Endothelial cell (in vitro differentiated cells): ENCODE results near the gene MRPS2. TPM values are rescaled to one million over a fixed set of nuclear protein-coding genes. Genes with fewer than 3 reads are reported as not detected.
"Not testable (repeated sequence)": the region's sequence is repeated elsewhere in the genome, so short reads cannot be mapped to it uniquely, and the experiment has no call there.

Source experiments
- DNase-seq: peaks from one replicate; pipeline ENCODE4 v3.0.0; 2021; ENCODE audit warnings: low spot score
- H3K27ac Mint-ChIP-seq: one replicate; pipeline ENCODE4 v1.8.0; 2021; ENCODE audit warnings: mixed read lengths, inconsistent platforms; ENCODE audit not compliant: unreplicated experiment
- H3K27me3 Mint-ChIP-seq: one replicate; pipeline ENCODE4 v1.8.0; 2021; ENCODE audit warnings: mild to moderate bottlenecking, moderate library complexity, mixed read lengths, inconsistent platforms; ENCODE audit not compliant: unreplicated experiment
- H3K36me3 Mint-ChIP-seq: one replicate; pipeline ENCODE4 v1.8.0; 2021; ENCODE audit warnings: mild to moderate bottlenecking, low read depth, mixed read lengths, inconsistent platforms; ENCODE audit not compliant: unreplicated experiment
- H3K4me1 Mint-ChIP-seq: one replicate; pipeline ENCODE4 v1.8.0; 2021; ENCODE audit warnings: mild to moderate bottlenecking, mixed read lengths, inconsistent platforms; ENCODE audit not compliant: unreplicated experiment
- H3K4me3 Mint-ChIP-seq: one replicate; pipeline ENCODE4 v1.8.0; 2021; ENCODE audit warnings: mild to moderate bottlenecking, mixed read lengths, inconsistent platforms; ENCODE audit not compliant: unreplicated experiment
- H3K9me3 Mint-ChIP-seq: one replicate; pipeline ENCODE4 v1.8.0; 2021; ENCODE audit warnings: mixed read lengths, inconsistent platforms; ENCODE audit not compliant: unreplicated experiment
- CTCF ChIP-seq: fragments of 200-600 bp; sonication (generic); IDR thresholded peaks from one replicate; pipeline ENCODE4 v1.5.0; 2021; ENCODE audit warnings: antibody characterized with exemption; ENCODE audit not compliant: unreplicated experiment
- total RNA-seq: library from RNA; stranded (reverse); fragmentation: NEBNext Ultra II Directional; extraction: Animal tissue kit (Norgen Biotek cat#: 25700); gene quantifications from one replicate; pipeline ENCODE4 v1.2.1, GENCODE V29; 2021; ENCODE audit not compliant: unreplicated experiment

The MRPS2 gene
- total RNA-seq, 1 donor from 2014 or later: 42.8 TPM

DNA sequence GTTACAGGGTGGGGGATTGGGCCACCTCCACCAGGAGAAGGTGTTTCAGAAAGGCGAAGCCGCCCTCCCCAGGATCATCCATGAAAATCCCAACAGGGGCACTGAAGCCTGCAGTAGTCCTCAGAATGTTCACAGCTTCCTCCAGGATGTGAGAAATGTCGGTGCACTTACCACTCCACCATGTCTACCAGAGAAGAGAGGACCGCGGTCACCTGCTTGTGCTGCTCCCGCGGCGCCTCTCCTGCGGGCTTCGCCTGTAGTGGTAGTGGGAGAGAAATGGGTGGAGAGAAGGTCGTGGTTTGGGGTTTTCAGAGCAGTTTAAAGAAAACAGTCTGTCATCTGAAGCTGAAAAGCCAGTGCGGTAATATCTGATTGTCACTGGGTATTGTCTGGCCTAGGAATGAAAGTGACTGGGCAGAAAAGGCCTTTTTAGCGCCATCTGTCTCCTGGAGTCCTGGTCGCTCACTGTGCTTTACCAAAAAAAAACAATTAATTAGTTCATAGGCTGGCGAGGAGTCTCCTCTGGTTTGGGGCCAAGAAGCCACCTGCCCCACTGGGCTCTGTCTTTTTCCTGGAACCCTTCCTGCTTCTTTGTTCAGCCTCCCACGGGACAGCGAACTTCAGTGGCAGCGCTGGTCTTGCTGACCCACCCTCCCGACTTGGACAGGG, 43.9 kb upstream of the MRPS2 start:
- no peak overlapping the region for H3K27ac Mint-ChIP-seq
- no peaks in the 10 kb centered on the region for H3K9me3 Mint-ChIP-seq
- no peak overlapping the region for H3K4me3 Mint-ChIP-seq
- H3K27me3 Mint-ChIP-seq: no peaks in the 10 kb centered on the region
- no peak for DNase-seq
- no peaks in the 10 kb centered on the region for H3K4me1 Mint-ChIP-seq
- no peak for TF ChIP-seq CTCF
- H3K36me3 Mint-ChIP-seq: no peaks in the 10 kb centered on the region

GRCh38 chr9:135458478-135458877, 42.0 kb upstream of the MRPS2 start:
- not testable (repeated sequence) for H3K27ac Mint-ChIP-seq, H3K9me3 Mint-ChIP-seq, H3K36me3 Mint-ChIP-seq, DNase-seq, H3K4me1 Mint-ChIP-seq, H3K27me3 Mint-ChIP-seq, H3K4me3 Mint-ChIP-seq

DNA sequence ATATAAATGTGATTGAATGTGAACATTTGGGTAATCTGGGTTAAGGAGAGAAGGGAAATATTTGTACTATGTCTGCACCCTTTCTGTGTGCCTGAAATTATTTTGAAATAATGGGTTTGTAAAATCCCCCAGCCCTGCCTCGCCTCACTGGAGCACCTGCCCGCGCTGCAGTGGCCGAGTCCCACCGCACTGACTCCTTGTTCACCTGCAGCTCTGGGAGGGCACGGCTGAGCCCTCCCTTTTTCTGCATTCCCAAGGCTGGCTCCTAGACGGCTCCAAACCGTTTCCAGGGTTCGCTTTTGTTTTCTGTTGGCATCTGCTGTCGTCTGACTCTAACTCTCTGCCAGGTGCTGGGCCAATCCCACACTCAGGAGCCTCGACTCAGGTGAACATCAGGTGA, 38.5 kb upstream of the MRPS2 start:
- TF ChIP-seq CTCF: no peak
- DNase-seq: no peak

DNA sequence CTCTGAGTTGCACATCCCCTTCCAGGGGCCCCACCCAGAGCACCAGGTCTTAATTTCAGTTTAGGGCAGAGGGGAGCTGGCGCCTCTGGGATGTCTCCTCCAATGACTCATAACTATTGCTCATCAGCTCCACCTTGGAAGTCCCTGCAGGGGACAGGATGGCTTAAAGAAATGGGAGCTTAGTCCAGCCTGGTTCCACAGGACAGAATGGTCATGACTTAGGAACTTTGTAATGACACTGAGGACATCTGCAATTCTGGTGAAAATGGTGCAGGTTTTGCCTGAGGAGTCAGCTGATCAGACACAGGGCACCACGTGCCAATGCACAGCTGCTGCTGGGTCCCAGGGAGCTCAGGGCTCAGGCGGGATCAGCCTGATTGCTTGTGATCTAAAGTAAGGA, 37.3 kb upstream of the MRPS2 start:
- H3K4me1 Mint-ChIP-seq: no peaks in the 10 kb centered on the region
- H3K36me3 Mint-ChIP-seq: no peaks in the 10 kb centered on the region
- no peak for TF ChIP-seq CTCF
- H3K27me3 Mint-ChIP-seq: no peaks in the 10 kb centered on the region
- H3K27ac Mint-ChIP-seq: no peak overlapping the region
- DNase-seq: no peak
- H3K4me3 Mint-ChIP-seq: no peak overlapping the region
- H3K9me3 Mint-ChIP-seq: no peaks in the 10 kb centered on the region

More for the DNA sequence above, 38.5 kb upstream of the MRPS2 start:
- Mint-ChIP-seq H3K9me3 (no peaks in the 10 kb centered on the region), H3K27me3 (no peaks in the 10 kb centered on the region), H3K36me3 (no peaks in the 10 kb centered on the region), H3K4me3 (no peak overlapping the region), H3K27ac (no peak overlapping the region), H3K4me1 (no peaks in the 10 kb centered on the region)

- no peak for TF ChIP-seq CTCF
- peak overlapping the region; percentile 15 for H3K4me3 Mint-ChIP-seq
- H3K27ac Mint-ChIP-seq: no peak overlapping the region
- no peaks in the 10 kb centered on the region for H3K36me3 Mint-ChIP-seq
- H3K4me1 Mint-ChIP-seq: no peaks in the 10 kb centered on the region
- no peaks in the 10 kb centered on the region for H3K27me3 Mint-ChIP-seq
- DNase-seq: no peak
- no peaks in the 10 kb centered on the region for H3K9me3 Mint-ChIP-seq
Observed at GRCh38 chr9:135464181-135464580, 36.3 kb upstream of the MRPS2 start.
